ENCODE data around the gene SYNE3.
A peak's percentile ranks its signal among the peaks of the same experiment; 100 is the strongest.

SYNE3 gene

GRCh38 chr14:95541346-95541745 is 24.9 kb upstream of the SYNE3 start:
- DNase-seq = no peak

DNA sequence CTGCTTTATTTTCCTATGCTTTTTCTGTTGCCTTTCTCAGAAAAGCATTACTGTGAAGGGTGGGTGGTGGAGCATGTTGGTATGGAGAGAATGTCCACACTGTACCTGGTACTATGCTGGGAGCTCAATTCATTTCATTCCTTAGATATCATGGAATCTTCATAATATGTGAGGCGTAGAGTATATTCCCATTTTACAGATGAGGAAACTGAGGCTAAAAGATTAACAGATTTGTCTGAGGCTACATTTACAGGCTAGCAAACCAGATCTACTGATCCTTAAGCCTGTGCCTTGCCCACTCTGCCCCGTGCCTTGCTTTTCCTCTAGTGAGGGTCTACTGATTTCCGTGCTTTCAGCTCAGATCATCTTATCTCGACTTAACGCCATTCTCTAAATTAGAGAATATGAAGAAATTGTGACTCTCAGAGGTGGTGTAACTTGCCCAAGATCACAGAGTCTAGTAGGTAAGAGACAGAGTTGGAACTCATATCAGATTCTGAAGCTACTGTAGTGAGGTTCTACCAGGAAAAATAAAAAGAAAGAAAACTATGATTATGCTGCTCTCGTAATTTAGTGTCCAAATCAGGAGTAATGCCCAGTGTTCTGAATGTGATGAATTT is 23.9 kb upstream of the SYNE3 start:
- no peak for DNase-seq

DNA sequence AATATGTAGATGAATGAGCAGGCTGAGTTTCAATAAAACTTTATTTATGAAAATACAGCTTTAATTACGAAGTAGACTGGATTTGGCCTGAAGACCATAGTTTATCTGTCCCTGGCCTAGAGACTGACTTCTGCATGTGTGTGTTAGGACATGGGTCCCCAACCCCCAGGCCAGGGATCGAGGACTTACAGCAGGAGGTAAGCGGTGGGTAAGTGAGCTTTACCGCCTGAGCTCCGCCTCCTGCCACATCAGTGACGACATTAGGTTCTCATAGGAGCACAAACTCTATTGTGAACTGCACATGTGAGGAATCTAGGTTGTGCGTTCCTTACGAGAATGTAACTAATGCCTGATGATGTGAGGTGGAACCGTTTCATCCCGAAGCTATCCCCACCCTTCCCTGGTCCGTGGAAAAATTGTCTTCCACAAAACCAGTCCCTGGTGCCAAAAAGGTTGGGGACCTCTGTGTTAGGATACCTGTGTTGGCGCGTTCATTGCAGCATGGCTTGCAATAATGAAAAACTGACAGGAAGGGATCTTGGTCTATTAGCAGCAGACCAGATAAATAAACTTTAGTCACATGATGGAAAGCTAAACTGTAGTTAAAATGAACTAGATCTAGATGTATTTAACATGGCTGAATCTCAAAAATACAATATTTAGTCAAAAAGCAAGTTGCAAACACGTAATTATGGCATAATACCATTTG is 22.5 kb upstream of the SYNE3 start:
- no peak for DNase-seq

- DNase-seq = no peak
These were observed 21.0 kb upstream of the SYNE3 start for GRCh38 chr14:95537298-95538089.

GRCh38 chr14:95536671-95537070 is 20.2 kb upstream of the SYNE3 start:
- no peak for DNase-seq

GRCh38 chr14:95536036-95536593 is 19.7 kb upstream of the SYNE3 start:
- DNase-seq = no peak

GRCh38 chr14:95535226-95536021 is 19.0 kb upstream of the SYNE3 start:
- no peak for DNase-seq

- DNase-seq = peak; percentile 100
These were observed 18.1 kb upstream of the SYNE3 start, which contains the start of gene GLRX5 for GRCh38 chr14:95534299-95535225. Gene GLRX5 (plus strand): TSS chr14:95535050. CDS start chr14:95535090, 40 bp downstream.

GRCh38 chr14:95533822-95534221 is 17.4 kb upstream of the SYNE3 start:
- no peak for DNase-seq

- DNase-seq = peak; percentile 63 to 86
These were observed 17.0 kb upstream of the SYNE3 start for GRCh38 chr14:95533391-95533821.

DNA sequence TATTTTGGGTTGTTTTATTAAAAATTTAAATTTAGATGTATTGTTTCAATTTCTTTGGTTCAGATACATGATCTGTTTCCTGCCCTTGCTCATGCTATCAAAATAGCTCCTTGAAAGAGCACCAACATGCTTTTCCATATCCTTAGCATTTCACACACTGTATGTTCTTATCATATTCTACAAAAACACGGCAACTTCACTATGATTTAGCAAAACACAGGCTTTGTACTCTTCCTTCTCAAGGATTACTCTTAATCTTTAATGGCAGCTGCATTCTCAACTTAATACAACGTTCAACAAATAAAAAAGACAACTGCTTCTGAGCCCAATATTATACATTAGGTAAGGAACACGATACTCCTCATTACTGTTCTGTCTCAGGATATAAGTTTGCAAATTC is 15.5 kb upstream of the SYNE3 start:
- DNase-seq = no peak

- DNase-seq = no peak
These were observed 15.0 kb upstream of the SYNE3 start for GRCh38 chr14:95531473-95531872.

- DNase-seq = no peak
These were observed 14.2 kb upstream of the SYNE3 start for GRCh38 chr14:95530473-95531276.

- no peak for DNase-seq
These were observed 12.8 kb upstream of the SYNE3 start for GRCh38 chr14:95529216-95529615.

GRCh38 chr14:95527387-95528002 is 11.0 kb upstream of the SYNE3 start:
- peak; percentile 58 to 72 for DNase-seq

- no peak for DNase-seq
These were observed 10.3 kb upstream of the SYNE3 start for GRCh38 chr14:95526483-95527386.

DNA sequence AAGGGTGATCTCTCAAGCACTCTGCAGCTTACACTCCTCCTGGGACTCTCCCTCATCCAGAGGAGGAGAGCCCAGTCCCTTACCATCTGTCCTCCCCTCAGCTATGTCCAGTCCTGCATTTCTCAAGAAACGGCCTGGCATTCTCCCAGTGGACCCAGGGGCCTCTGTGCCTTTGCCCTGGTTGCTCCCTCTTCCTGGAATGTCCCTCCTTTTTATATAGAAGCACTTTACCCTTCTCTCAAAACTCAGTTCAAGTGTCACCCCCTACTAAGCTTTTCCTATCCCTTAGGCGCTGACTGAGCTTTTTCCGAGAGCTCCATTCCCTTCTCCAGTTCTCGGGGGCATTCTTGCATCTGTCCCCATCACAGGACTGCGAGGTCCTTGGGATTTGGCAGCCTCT is 9.5 kb upstream of the SYNE3 start:
- DNase-seq = no peak

- DNase-seq = no peak
These were observed 8.5 kb upstream of the SYNE3 start for GRCh38 chr14:95524706-95525512.
